Islet precursor cell (in vitro differentiated cells): ENCODE data around the gene INPP4B.
A peak's percentile ranks its signal among the peaks of the same experiment; 100 is the strongest.

Experiments
- DNase-seq: peaks from one replicate; pipeline ENCODE4 v3.0.0-alpha.2; 2018

INPP4B gene

GRCh38 chr4:142164767-142165500, 681.2 kb downstream of the INPP4B start:
- DNase-seq, result no peak

- DNase-seq, result no peak
These were observed 685.0 kb downstream of the INPP4B start for GRCh38 chr4:142161086-142161485.

- no peak for DNase-seq
These were observed 685.6 kb downstream of the INPP4B start for GRCh38 chr4:142160509-142160908.

GRCh38 chr4:142158980-142159379, 687.1 kb downstream of the INPP4B start:
- DNase-seq, result no peak

GRCh38 chr4:142156256-142156655, 689.8 kb downstream of the INPP4B start:
- no peak for DNase-seq

GRCh38 chr4:142155347-142155746, 690.8 kb downstream of the INPP4B start:
- DNase-seq, result no peak

GRCh38 chr4:142150483-142150882, 695.6 kb downstream of the INPP4B start:
- no peak for DNase-seq

GRCh38 chr4:142144813-142145212, 701.3 kb downstream of the INPP4B start:
- DNase-seq, result no peak

GRCh38 chr4:142142366-142143054, 703.6 kb downstream of the INPP4B start:
- no peak for DNase-seq

GRCh38 chr4:142141224-142141623, 704.9 kb downstream of the INPP4B start:
- DNase-seq, result no peak

GRCh38 chr4:142130666-142131065, 715.4 kb downstream of the INPP4B start:
- no peak for DNase-seq

GRCh38 chr4:142129931-142130330, 716.2 kb downstream of the INPP4B start:
- DNase-seq, result no peak

GRCh38 chr4:142129473-142129872, 716.6 kb downstream of the INPP4B start:
- DNase-seq, result no peak

- no peak for DNase-seq
These were observed 717.6 kb downstream of the INPP4B start for GRCh38 chr4:142128529-142128928.

GRCh38 chr4:142126890-142127497, 719.1 kb downstream of the INPP4B start:
- peak; percentile 55 for DNase-seq

GRCh38 chr4:142124874-142125273, 721.2 kb downstream of the INPP4B start:
- no peak for DNase-seq

GRCh38 chr4:142121448-142122350, 724.4 kb downstream of the INPP4B start:
- DNase-seq, result no peak

- DNase-seq, result no peak
These were observed 725.2 kb downstream of the INPP4B start for GRCh38 chr4:142120921-142121320.

- DNase-seq, result no peak
These were observed 733.6 kb downstream of the INPP4B start for GRCh38 chr4:142112451-142112850.

GRCh38 chr4:142110136-142110535, 736.0 kb downstream of the INPP4B start:
- no peak for DNase-seq

GRCh38 chr4:142104041-142104440, 742.1 kb downstream of the INPP4B start:
- no peak for DNase-seq

GRCh38 chr4:142101401-142101800, 744.7 kb downstream of the INPP4B start:
- DNase-seq, result no peak

- DNase-seq, result no peak
These were observed 745.2 kb downstream of the INPP4B start for GRCh38 chr4:142100941-142101340.
